ENCODE data around the gene ZC3H18.

DNA sequence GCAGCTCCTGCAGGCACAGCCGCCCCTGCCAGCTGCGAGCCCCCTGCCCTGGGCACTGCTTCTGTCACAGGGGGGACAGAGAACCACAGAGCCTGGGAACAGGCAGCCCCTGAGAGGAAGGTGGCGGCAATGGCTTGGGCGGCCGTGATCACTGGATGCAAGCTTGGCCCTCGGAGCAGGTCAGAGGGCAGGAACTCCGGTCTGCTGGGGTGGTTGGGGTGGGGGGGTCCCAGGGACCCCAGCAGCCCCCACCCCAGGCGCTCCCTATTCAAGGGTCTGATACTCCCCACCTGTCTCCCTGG, 82.5 kb downstream of the ZC3H18 start:
- TF ChIP-seq POLR2AphosphoS5 (IDR thresholded peaks at IDR 0.05; ENCODE audit: insufficient read depth in 1 of 2, low read depth in 1 of 2) (no peak), POLR2A (IDR thresholded peaks at IDR 0.05) (no peak)
- TF ChIP-seq, protein P1, sequence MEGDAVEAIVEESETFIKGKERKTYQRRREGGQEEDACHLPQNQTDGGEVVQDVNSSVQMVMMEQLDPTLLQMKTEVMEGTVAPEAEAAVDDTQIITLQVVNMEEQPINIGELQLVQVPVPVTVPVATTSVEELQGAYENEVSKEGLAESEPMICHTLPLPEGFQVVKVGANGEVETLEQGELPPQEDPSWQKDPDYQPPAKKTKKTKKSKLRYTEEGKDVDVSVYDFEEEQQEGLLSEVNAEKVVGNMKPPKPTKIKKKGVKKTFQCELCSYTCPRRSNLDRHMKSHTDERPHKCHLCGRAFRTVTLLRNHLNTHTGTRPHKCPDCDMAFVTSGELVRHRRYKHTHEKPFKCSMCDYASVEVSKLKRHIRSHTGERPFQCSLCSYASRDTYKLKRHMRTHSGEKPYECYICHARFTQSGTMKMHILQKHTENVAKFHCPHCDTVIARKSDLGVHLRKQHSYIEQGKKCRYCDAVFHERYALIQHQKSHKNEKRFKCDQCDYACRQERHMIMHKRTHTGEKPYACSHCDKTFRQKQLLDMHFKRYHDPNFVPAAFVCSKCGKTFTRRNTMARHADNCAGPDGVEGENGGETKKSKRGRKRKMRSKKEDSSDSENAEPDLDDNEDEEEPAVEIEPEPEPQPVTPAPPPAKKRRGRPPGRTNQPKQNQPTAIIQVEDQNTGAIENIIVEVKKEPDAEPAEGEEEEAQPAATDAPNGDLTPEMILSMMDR (IDR thresholded peaks at IDR 0.05), result no peak
